Measurements from ENCODE around the gene MRPL44.

Gene MRPL44

DNA sequence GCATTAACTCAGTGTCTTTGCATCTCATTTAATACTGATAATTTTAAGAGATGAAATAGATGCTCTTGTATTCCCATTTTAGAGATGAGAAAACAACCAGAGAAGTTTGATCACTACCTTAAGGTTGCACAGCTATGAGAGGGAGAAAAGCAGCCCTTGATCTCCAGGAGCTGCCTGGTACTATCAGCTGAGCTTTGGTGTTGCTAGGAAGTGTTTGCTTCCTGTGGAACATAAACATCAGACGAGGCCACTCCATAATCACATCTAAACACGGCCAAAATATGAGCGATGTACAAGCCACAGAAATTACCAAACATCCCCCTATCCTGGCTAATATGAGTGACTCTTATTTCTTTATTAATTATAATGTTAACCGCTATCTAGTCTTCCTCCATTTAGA is 11.5 kb upstream of the MRPL44 start:
- Histone ChIP-seq H3K79me2 (ENCODE audit: control insufficient read depth, insufficient read depth, low read length) (peaks cover 25% of the 10 kb centered on the region), H2BK15ac (replicated peaks; ENCODE audit: low read depth) (no peak overlapping the region), H3K36me3 (ENCODE audit: control insufficient read depth, insufficient read depth, low read length) (no peaks in the 10 kb centered on the region), H2BK120ac (ENCODE audit: low read depth, low read length) (no peak overlapping the region), H3K79me1 (ENCODE audit: low read length) (peaks cover 9% of the 10 kb centered on the region), H3K27ac (ENCODE audit: low read depth, low read length) (no peak overlapping the region), H3K4me3 (ENCODE audit: low read length) (no peak overlapping the region), H3K27me3 (ENCODE audit: insufficient read depth, low read length, poor library complexity) (no peaks in the 10 kb centered on the region), H3K4ac (ENCODE audit: low read depth, low read length) (no peak overlapping the region), H3K56ac (ENCODE audit: low read length) (no peak overlapping the region), H3K23ac (ENCODE audit: low read length) (no peak overlapping the region), H3K18ac (ENCODE audit: low read length) (no peak overlapping the region), H4K8ac (ENCODE audit: low read depth, low read length) (no peak overlapping the region), H4K5ac (ENCODE audit: low read length) (no peak overlapping the region), H2BK5ac (ENCODE audit: low read length) (no peak overlapping the region), H3K9ac (ENCODE audit: low read length) (no peak overlapping the region), H2AK5ac (ENCODE audit: low read length) (no peak overlapping the region), H3K4me2 (ENCODE audit: low read length) (no peak overlapping the region), H3K4me1 (ENCODE audit: control insufficient read depth, low read depth, low read length) (peaks cover 8% of the 10 kb centered on the region)
- DNase-seq: no peak
- WGBS (ENCODE audit: extremely low coverage, insufficient coverage, low lambda C conversion rate): no CpG with 5 or more reads among the region's 4 CpGs

DNA sequence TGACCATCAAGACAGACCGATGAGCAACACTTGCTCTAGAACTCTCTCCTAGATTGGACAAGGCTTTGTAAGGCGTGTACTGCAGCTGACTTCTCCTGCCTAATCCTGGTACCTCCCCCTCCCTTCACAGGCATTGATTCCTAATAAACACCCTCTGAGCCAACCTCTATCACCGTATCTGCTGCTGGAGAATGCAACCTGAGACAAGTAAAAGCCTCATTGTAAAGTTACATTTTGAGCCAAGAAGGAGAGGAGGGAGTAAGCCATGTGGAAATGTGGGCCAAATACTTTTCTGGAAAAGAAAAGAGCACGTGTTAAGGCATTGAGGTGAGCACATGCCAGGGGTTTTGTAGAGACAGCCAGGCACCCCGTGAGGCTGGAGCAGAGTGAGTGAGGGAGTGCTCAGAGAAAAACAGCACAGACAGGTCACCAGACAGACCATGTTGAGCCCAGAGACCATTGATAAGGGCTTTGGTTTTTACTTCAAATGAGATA is 9.5 kb upstream of the MRPL44 start:
- no peak overlapping the region for H3K18ac ChIP-seq (ENCODE audit: low read length)
- H2BK15ac ChIP-seq (replicated peaks; ENCODE audit: low read depth): no peak overlapping the region
- no peak overlapping the region for H3K23ac ChIP-seq (ENCODE audit: low read length)
- H3K27me3 ChIP-seq (ENCODE audit: insufficient read depth, low read length, poor library complexity): no peaks in the 10 kb centered on the region
- H3K27ac ChIP-seq (ENCODE audit: low read depth, low read length): no peak overlapping the region
- H3K4me3 ChIP-seq (ENCODE audit: low read length): no peak overlapping the region
- peak; percentile 78 for DNase-seq
- no peaks in the 10 kb centered on the region for H3K36me3 ChIP-seq (ENCODE audit: control insufficient read depth, insufficient read depth, low read length)
- peak overlapping the region; percentile 49 for H3K56ac ChIP-seq (ENCODE audit: low read length)
- no peak overlapping the region for H2BK120ac ChIP-seq (ENCODE audit: low read depth, low read length)
- no peak overlapping the region for H2BK5ac ChIP-seq (ENCODE audit: low read length)
- no peak overlapping the region for H3K4me2 ChIP-seq (ENCODE audit: low read length)
- peaks cover 6% of the 10 kb centered on the region for H3K4me1 ChIP-seq (ENCODE audit: control insufficient read depth, low read depth, low read length)
- peaks cover 4% of the 10 kb centered on the region for H3K79me1 ChIP-seq (ENCODE audit: low read length)
- no CpG with 5 or more reads among the region's 5 CpGs for WGBS (ENCODE audit: extremely low coverage, insufficient coverage, low lambda C conversion rate)
- H4K8ac ChIP-seq (ENCODE audit: low read depth, low read length): no peak overlapping the region
- H3K79me2 ChIP-seq (ENCODE audit: control insufficient read depth, insufficient read depth, low read length): peaks cover 15% of the 10 kb centered on the region
- H3K9ac ChIP-seq (ENCODE audit: low read length): no peak overlapping the region
- no peak overlapping the region for H4K5ac ChIP-seq (ENCODE audit: low read length)
- H3K4ac ChIP-seq (ENCODE audit: low read depth, low read length): no peak overlapping the region
- no peak overlapping the region for H2AK5ac ChIP-seq (ENCODE audit: low read length)

DNA sequence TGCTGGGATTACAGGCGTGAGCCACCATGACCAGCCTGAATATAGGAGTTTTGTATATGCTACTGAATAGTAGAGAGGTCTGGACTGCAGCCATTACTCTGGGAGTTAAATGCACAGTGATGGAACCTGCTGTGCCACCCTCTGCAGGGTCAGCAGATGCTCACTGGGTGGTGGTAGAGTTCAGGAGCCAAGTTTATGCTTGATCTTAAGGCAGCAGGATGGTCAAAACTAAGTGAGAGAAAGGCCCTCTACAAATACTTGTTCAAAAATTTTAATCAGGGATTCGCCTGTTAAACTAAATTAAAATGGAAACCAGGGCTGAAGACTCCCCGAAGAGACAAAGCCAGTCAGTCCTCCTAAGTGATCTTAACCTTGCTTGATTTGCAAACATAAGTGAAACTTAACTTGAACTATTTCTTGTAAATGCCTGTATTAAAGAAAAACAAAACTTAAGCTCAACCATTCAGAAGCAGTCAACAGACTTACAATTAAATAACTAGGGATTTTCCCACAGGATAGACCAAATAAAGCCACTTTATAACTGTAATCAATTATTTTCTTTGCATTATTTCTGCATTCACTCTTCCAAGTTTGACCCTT is 7.9 kb upstream of the MRPL44 start:
- no peak overlapping the region for H3K56ac ChIP-seq (ENCODE audit: low read length)
- H3K79me1 ChIP-seq (ENCODE audit: low read length): peaks cover 2% of the 10 kb centered on the region
- H4K5ac ChIP-seq (ENCODE audit: low read length): no peak overlapping the region
- no peak overlapping the region for H2BK5ac ChIP-seq (ENCODE audit: low read length)
- no peak overlapping the region for H3K4me2 ChIP-seq (ENCODE audit: low read length)
- H3K4me3 ChIP-seq (ENCODE audit: low read length): no peak overlapping the region
- no peak overlapping the region for H3K4ac ChIP-seq (ENCODE audit: low read depth, low read length)
- no peak overlapping the region for H3K9ac ChIP-seq (ENCODE audit: low read length)
- no peak overlapping the region for H3K18ac ChIP-seq (ENCODE audit: low read length)
- H2BK120ac ChIP-seq (ENCODE audit: low read depth, low read length): no peak overlapping the region
- H2AK5ac ChIP-seq (ENCODE audit: low read length): no peak overlapping the region
- WGBS (ENCODE audit: extremely low coverage, insufficient coverage, low lambda C conversion rate): no CpG with 5 or more reads among the region's 3 CpGs
- H4K8ac ChIP-seq (ENCODE audit: low read depth, low read length): no peak overlapping the region
- H3K4me1 ChIP-seq (ENCODE audit: control insufficient read depth, low read depth, low read length): peaks cover 3% of the 10 kb centered on the region
- no peak overlapping the region for H3K23ac ChIP-seq (ENCODE audit: low read length)
- H3K27me3 ChIP-seq (ENCODE audit: insufficient read depth, low read length, poor library complexity): no peaks in the 10 kb centered on the region
- H3K79me2 ChIP-seq (ENCODE audit: control insufficient read depth, insufficient read depth, low read length): peaks cover 4% of the 10 kb centered on the region
- no peak for DNase-seq
- H2BK15ac ChIP-seq (replicated peaks; ENCODE audit: low read depth): no peak overlapping the region
- no peak overlapping the region for H3K27ac ChIP-seq (ENCODE audit: low read depth, low read length)
- H3K36me3 ChIP-seq (ENCODE audit: control insufficient read depth, insufficient read depth, low read length): no peaks in the 10 kb centered on the region

GRCh38 chr2:223950448-223951347 is 6.6 kb upstream of the MRPL44 start:
- no peak overlapping the region for H3K4me3 ChIP-seq (ENCODE audit: low read length)
- H3K36me3 ChIP-seq (ENCODE audit: control insufficient read depth, insufficient read depth, low read length): no peaks in the 10 kb centered on the region
- H3K27me3 ChIP-seq (ENCODE audit: insufficient read depth, low read length, poor library complexity): no peaks in the 10 kb centered on the region
- no peak overlapping the region for H3K4ac ChIP-seq (ENCODE audit: low read depth, low read length)
- WGBS (ENCODE audit: extremely low coverage, insufficient coverage, low lambda C conversion rate): no CpG with 5 or more reads among the region's 3 CpGs
- no peaks in the 10 kb centered on the region for H3K79me2 ChIP-seq (ENCODE audit: control insufficient read depth, insufficient read depth, low read length)
- no peak overlapping the region for H4K5ac ChIP-seq (ENCODE audit: low read length)
- no peak overlapping the region for H3K56ac ChIP-seq (ENCODE audit: low read length)
- no peak overlapping the region for H2BK120ac ChIP-seq (ENCODE audit: low read depth, low read length)
- no peak overlapping the region for H3K9ac ChIP-seq (ENCODE audit: low read length)
- H4K8ac ChIP-seq (ENCODE audit: low read depth, low read length): no peak overlapping the region
- peaks cover 3% of the 10 kb centered on the region for H3K4me1 ChIP-seq (ENCODE audit: control insufficient read depth, low read depth, low read length)
- no peak overlapping the region for H2AK5ac ChIP-seq (ENCODE audit: low read length)
- no peak for DNase-seq
- no peak overlapping the region for H3K27ac ChIP-seq (ENCODE audit: low read depth, low read length)
- H2BK15ac ChIP-seq (replicated peaks; ENCODE audit: low read depth): no peak overlapping the region
- H3K79me1 ChIP-seq (ENCODE audit: low read length): no peaks in the 10 kb centered on the region
- no peak overlapping the region for H3K4me2 ChIP-seq (ENCODE audit: low read length)
- no peak overlapping the region for H2BK5ac ChIP-seq (ENCODE audit: low read length)
- no peak overlapping the region for H3K18ac ChIP-seq (ENCODE audit: low read length)
- no peak overlapping the region for H3K23ac ChIP-seq (ENCODE audit: low read length)

DNA sequence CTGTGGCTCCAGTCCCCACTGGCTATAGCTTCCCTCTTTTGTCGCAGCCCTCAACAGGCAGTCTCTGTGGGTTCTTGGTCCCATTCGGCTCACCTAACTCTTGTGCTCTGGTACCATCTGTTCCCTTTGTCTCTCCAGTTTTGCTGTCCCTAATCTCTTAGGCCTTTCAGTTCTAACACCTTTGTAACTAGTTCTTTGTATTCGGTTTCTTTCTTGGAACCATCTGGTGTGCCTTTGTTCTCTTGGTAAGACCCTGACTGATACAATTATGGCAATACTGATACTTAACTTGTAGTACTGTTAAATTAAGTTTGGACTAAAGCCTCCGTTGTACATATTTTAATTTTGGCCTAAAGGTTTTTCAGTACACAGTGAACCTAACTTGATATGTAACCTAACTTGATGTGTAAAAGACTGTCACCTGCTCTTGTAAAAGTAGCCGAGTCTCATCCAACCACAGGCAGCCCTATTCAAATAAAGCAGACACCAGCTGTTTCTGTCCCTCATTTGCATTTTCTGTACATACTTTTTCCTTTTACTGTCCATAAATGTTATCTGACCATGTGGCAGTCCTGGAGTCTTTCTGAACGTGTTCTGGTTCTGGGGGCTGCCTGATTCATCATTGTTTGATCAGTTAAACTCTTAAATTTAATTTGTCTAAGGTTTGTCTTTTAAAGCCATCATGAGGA is 4.8 kb upstream of the MRPL44 start:
- Histone ChIP-seq H3K36me3 (ENCODE audit: control insufficient read depth, insufficient read depth, low read length) (no peaks in the 10 kb centered on the region), H3K9ac (ENCODE audit: low read length) (no peak overlapping the region), H3K4me1 (ENCODE audit: control insufficient read depth, low read depth, low read length) (peaks cover 2% of the 10 kb centered on the region), H3K18ac (ENCODE audit: low read length) (no peak overlapping the region), H4K8ac (ENCODE audit: low read depth, low read length) (no peak overlapping the region), H3K4me3 (ENCODE audit: low read length) (no peak overlapping the region), H3K27ac (ENCODE audit: low read depth, low read length) (no peak overlapping the region), H2BK15ac (replicated peaks; ENCODE audit: low read depth) (no peak overlapping the region), H2BK120ac (ENCODE audit: low read depth, low read length) (no peak overlapping the region), H3K4ac (ENCODE audit: low read depth, low read length) (no peak overlapping the region), H3K79me1 (ENCODE audit: low read length) (no peaks in the 10 kb centered on the region), H3K27me3 (ENCODE audit: insufficient read depth, low read length, poor library complexity) (no peaks in the 10 kb centered on the region), H4K5ac (ENCODE audit: low read length) (no peak overlapping the region), H2BK5ac (ENCODE audit: low read length) (no peak overlapping the region), H3K56ac (ENCODE audit: low read length) (no peak overlapping the region), H3K23ac (ENCODE audit: low read length) (no peak overlapping the region), H3K79me2 (ENCODE audit: control insufficient read depth, insufficient read depth, low read length) (peaks cover 1% of the 10 kb centered on the region), H2AK5ac (ENCODE audit: low read length) (no peak overlapping the region), H3K4me2 (ENCODE audit: low read length) (no peak overlapping the region)
- no CpG with 5 or more reads among the region's 6 CpGs for WGBS (ENCODE audit: extremely low coverage, insufficient coverage, low lambda C conversion rate)
- peak; percentile 71 for DNase-seq
